ENCODE data around the gene C10orf120.

Gene C10orf120

DNA sequence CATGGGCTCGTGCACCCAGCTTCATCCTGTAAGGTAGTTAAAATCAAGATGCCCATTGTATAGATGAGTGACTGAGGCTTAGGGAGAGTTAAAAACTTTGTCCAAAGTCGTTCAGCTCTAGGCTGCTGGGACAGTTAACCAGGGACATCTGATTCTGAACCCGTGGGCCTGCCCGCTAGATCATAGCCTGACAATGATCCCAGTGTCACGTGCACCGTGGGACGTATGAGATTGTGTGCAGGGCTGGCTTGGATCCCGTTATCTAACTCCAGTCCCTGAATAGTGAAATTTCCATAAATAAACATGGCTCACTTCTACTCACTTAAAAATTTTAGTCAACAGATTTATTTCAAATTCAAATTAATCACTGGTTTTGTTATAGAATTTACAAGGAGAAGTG is 24.9 kb downstream of the C10orf120 start:
- no peak for DNase-seq (ENCODE audit: low read depth)
- TF ChIP-seq, protein P1, sequence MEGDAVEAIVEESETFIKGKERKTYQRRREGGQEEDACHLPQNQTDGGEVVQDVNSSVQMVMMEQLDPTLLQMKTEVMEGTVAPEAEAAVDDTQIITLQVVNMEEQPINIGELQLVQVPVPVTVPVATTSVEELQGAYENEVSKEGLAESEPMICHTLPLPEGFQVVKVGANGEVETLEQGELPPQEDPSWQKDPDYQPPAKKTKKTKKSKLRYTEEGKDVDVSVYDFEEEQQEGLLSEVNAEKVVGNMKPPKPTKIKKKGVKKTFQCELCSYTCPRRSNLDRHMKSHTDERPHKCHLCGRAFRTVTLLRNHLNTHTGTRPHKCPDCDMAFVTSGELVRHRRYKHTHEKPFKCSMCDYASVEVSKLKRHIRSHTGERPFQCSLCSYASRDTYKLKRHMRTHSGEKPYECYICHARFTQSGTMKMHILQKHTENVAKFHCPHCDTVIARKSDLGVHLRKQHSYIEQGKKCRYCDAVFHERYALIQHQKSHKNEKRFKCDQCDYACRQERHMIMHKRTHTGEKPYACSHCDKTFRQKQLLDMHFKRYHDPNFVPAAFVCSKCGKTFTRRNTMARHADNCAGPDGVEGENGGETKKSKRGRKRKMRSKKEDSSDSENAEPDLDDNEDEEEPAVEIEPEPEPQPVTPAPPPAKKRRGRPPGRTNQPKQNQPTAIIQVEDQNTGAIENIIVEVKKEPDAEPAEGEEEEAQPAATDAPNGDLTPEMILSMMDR (IDR thresholded peaks at IDR 0.05; ENCODE audit: low read length, missing control alignments), result no peak
- H3K4me3 ChIP-seq (replicated peaks; ENCODE audit: low read depth, low read length), result no peak overlapping the region

DNA sequence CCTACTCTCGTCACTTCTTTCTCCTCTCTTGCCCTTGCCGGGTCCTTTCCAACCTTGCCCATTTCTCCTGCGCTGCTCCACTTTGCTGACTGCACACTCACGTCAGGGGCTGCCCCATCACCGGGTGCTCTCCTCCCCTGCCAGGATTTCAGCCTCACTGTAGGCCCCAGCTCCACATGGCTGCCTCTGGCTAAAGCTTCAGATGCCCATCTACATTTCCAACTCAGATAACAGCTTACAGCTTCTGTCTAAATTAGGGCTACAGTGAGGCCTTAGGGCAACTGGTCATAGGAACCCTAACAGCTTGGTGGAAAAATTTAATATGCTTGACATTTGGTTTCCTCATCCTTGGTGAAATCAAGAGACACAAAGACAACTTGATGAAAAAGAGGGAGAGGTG is 25.9 kb downstream of the C10orf120 start:
- DNase-seq (ENCODE audit: low read depth), result no peak
- TF ChIP-seq, protein P1 (IDR thresholded peaks at IDR 0.05; ENCODE audit: low read length, missing control alignments), result no peak

DNA sequence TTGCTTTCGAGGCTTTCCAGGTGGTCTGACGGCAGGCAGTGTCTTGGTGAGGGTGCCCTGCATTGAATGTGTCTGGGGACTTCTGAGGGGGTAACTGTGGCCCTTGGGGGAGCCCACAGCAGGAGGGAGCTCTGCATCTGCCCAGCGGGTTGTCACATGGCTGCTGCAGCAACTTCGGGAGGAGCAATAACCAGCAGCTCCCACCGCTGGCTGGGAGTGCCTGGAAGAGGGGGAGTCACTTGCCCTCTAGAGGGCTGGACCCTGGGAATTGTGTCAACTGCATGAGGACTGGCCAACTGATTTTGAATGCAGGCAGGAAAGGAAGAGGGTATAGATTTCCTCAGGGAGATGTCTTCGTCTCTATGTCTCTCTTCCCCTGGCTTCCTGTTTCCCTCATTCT is 26.4 kb downstream of the C10orf120 start:
- no peak overlapping the region for H3K4me3 ChIP-seq (replicated peaks; ENCODE audit: low read depth, low read length)
- no peak for DNase-seq (ENCODE audit: low read depth)
- TF ChIP-seq, protein P1 (IDR thresholded peaks at IDR 0.05; ENCODE audit: low read length, missing control alignments), result no peak

More for the DNA sequence above, 25.9 kb downstream of the C10orf120 start:
- H3K4me3 ChIP-seq (replicated peaks; ENCODE audit: low read depth, low read length), result no peak overlapping the region

DNA sequence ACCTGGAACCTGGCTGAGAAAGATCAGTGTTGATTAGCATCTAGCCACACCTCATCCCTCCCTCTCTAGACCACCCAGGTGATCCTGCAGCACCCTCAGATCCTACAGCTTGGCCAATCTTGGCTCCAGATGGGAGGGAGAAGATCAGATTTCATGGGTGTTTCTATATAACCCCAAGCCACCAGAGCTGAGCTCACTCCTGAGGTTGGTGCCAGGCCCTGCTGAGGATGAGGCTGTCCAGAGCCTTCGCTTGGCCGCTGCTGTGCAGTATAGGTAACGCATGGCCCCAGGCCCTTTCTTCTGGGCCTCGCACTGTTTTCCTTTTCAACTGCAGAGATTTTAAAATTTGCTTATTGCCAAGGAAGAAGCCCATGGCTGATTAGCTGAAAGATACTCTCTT is 27.0 kb downstream of the C10orf120 start:
- no peak for DNase-seq (ENCODE audit: low read depth)
- no peak overlapping the region for H3K4me3 ChIP-seq (replicated peaks; ENCODE audit: low read depth, low read length)
- TF ChIP-seq, protein P1 (IDR thresholded peaks at IDR 0.05; ENCODE audit: low read length, missing control alignments), result no peak

DNA sequence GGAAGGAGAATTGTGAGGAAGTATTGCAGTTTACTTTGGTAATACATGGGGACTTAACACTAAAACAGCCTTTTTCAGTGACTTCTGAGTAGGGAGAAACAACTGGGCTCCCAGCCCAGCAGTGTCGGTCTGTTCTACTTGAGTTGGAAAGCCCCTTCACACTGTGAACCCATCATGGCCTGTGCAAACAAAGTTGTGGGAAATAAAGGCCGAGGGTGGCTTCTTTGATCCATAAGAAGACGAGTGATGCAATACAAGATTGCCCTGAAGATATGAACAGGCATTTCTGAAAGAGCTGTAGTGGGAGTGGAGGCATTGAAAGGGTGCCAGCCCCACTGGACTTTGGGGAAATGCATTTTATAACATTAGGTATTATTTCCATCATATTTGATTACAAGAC is 28.3 kb downstream of the C10orf120 start:
- H3K4me3 ChIP-seq (replicated peaks; ENCODE audit: low read depth, low read length), result no peak overlapping the region
- no peak for DNase-seq (ENCODE audit: low read depth)
- TF ChIP-seq, protein P1 (IDR thresholded peaks at IDR 0.05; ENCODE audit: low read length, missing control alignments), result no peak

DNA sequence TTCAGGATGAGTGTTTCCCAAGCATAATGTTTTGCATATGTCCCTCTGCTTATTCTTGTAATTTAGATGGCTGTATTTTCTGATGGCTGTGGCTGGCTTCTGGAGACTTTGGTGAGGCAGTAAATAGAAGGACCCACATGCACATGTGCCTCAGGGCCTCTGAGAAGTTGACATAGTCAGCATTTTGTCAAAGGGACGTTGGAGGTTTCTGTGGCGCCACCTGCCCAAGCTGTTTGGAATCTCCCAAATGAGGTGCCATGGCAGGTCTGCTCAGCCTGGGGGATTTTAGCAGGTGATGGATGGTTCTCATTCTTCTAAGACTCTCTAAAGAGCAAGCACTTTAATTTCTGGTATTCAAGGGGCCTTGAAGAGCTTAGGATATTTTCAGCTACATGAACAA is 29.8 kb downstream of the C10orf120 start:
- H3K4me3 ChIP-seq (replicated peaks; ENCODE audit: low read depth, low read length), result no peak overlapping the region
- TF ChIP-seq, protein P1 (IDR thresholded peaks at IDR 0.05; ENCODE audit: low read length, missing control alignments), result no peak
- DNase-seq (ENCODE audit: low read depth), result no peak

DNA sequence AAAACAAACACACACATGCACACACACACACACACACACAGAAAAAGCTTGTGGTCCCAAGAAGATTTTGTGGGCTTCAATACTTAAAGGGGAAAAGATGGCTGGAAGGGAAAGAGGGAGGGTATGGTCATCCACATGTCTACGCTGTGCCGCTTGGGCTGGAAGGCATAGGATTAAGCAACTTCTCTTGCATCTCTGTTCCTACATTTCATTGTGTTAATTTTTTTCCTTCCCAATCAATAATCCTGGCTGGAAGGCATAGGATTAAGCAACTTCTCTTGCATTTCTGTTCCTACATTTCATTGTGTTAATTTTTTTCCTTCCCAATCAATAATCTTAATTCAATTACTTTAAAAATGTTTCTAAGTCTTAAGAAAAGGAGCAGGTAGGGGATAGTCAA is 30.6 kb downstream of the C10orf120 start:
- TF ChIP-seq, protein P1 (IDR thresholded peaks at IDR 0.05; ENCODE audit: low read length, missing control alignments), result no peak
- no peak for DNase-seq (ENCODE audit: low read depth)
- no peak overlapping the region for H3K4me3 ChIP-seq (replicated peaks; ENCODE audit: low read depth, low read length)
